MM.1S (cell line): ENCODE measurements around the gene PCA3.

Experiments used
- DNase-seq: peaks from one replicate; pipeline ENCODE4 v3.0.0-alpha.2; 2015
- H2AFZ ChIP-seq: fragments of 300-600 bp; sonication (generic); 2 replicates; pipeline ENCODE4 v1.6.0; 2016; ENCODE audit warnings: antibody characterized with exemption, low read length
- H3F3A ChIP-seq: fragments of 300-600 bp; sonication (generic); 2 replicates; pipeline ENCODE4 v1.6.1; 2016; ENCODE audit warnings: mild to moderate bottlenecking, antibody characterized with exemption, low read length, moderate library complexity, mixed read lengths; ENCODE audit not compliant: insufficient read depth
- H3K27ac ChIP-seq: fragments of 300-600 bp; sonication (generic); 2 replicates; pipeline ENCODE4 v1.5.1; 2016; ENCODE audit warnings: mild to moderate bottlenecking, low read length
- H3K27me3 ChIP-seq: fragments of 300-600 bp; sonication (generic); replicated peaks from 2 replicates; pipeline ENCODE4 v1.6.0; 2016; ENCODE audit warnings: low read length; ENCODE audit not compliant: insufficient read depth
- H3K36me3 ChIP-seq: fragments of 300-600 bp; sonication (generic); replicated peaks from 2 replicates; pipeline ENCODE4 v1.6.1; 2016; ENCODE audit warnings: mild to moderate bottlenecking, low read length, mixed read lengths; ENCODE audit not compliant: insufficient read depth
- H3K4me1 ChIP-seq: fragments of 300-600 bp; sonication (generic); 2 replicates; pipeline ENCODE4 v1.6.1; 2016; ENCODE audit warnings: low read length, mixed read lengths
- H3K4me2 ChIP-seq: fragments of 300-600 bp; sonication (generic); 2 replicates; pipeline ENCODE4 v1.6.0; 2016; ENCODE audit warnings: low read depth, low read length
- H3K4me3 ChIP-seq: fragments of 300-600 bp; sonication (generic); 2 replicates; pipeline ENCODE4 v1.5.1; 2016; ENCODE audit warnings: low read length, mixed read lengths
- H3K79me2 ChIP-seq: fragments of 300-600 bp; sonication (generic); 2 replicates; pipeline ENCODE4 v1.6.1; 2016; ENCODE audit warnings: mixed run types, low read length, mixed read lengths
- H3K9ac ChIP-seq: fragments of 300-600 bp; sonication (generic); 2 replicates; pipeline ENCODE4 v1.6.1; 2016; ENCODE audit warnings: low read length, mixed read lengths
- H3K9me2 ChIP-seq: fragments of 300-600 bp; sonication (generic); replicated peaks from 2 replicates; pipeline ENCODE4 v1.6.1; 2016; ENCODE audit warnings: mild to moderate bottlenecking, low read length, mixed read lengths; ENCODE audit not compliant: insufficient read depth
- H3K9me3 ChIP-seq: fragments of 300-600 bp; sonication (generic); replicated peaks from 2 replicates; pipeline ENCODE4 v1.6.1; 2016; ENCODE audit warnings: mild to moderate bottlenecking, low read length, mixed read lengths; ENCODE audit not compliant: insufficient read depth
- H4K20me1 ChIP-seq: fragments of 300-600 bp; sonication (generic); 2 replicates; pipeline ENCODE4 v1.6.1; 2016; ENCODE audit warnings: mild to moderate bottlenecking, low read length, moderate library complexity, mixed read lengths; ENCODE audit not compliant: insufficient read depth
- EZH2 ChIP-seq: fragments of 300-600 bp; sonication (generic); optimal IDR thresholded peaks from 2 replicates; pipeline ENCODE3; 2017; ENCODE audit warnings: low read depth, mild to moderate bottlenecking, antibody characterized with exemption, low read length, mixed read lengths
- EZH2phosphoT487 ChIP-seq: fragments of 300-600 bp; sonication (generic); IDR thresholded peaks from 2 replicates; pipeline ENCODE4 v1.6.1; 2018; ENCODE audit warnings: antibody characterized with exemption, low read length
- TF ChIP-seq, protein P1 (sequence below): fragments of 300-600 bp; sonication (generic); IDR thresholded peaks from 2 replicates; pipeline ENCODE4 v1.5.1; 2016; ENCODE audit warnings: antibody characterized with exemption, low read length, mixed read lengths

Gene PCA3

DNA sequence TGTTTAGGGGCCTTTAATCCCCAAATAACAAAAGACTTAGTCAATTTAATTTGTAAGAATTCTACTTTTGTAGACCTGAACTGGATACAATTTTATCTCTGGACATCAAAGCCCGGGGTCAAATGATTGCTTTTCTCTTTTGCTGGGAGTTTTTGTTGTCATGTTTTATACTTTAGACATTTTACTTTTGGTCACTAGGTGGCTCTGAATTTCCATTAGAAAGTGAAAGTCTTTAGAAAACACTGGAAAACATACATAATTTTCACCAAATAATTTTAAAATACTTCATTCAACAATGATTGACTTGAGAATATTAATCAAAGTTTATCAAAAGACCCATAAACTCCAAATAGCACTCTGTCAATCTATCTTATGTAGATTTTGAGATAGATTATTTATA lies 2.8 kb upstream of the PCA3 start:
- H3K9me2 ChIP-seq: no peaks in the 10 kb centered on the region
- no peaks in the 10 kb centered on the region for H3F3A ChIP-seq
- H3K79me2 ChIP-seq: no peaks in the 10 kb centered on the region
- TF ChIP-seq EZH2phosphoT487: no peak
- TF ChIP-seq, protein P1, sequence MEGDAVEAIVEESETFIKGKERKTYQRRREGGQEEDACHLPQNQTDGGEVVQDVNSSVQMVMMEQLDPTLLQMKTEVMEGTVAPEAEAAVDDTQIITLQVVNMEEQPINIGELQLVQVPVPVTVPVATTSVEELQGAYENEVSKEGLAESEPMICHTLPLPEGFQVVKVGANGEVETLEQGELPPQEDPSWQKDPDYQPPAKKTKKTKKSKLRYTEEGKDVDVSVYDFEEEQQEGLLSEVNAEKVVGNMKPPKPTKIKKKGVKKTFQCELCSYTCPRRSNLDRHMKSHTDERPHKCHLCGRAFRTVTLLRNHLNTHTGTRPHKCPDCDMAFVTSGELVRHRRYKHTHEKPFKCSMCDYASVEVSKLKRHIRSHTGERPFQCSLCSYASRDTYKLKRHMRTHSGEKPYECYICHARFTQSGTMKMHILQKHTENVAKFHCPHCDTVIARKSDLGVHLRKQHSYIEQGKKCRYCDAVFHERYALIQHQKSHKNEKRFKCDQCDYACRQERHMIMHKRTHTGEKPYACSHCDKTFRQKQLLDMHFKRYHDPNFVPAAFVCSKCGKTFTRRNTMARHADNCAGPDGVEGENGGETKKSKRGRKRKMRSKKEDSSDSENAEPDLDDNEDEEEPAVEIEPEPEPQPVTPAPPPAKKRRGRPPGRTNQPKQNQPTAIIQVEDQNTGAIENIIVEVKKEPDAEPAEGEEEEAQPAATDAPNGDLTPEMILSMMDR: 0 out of 2 replicates have a peak, but pooled peaks have one; percentile 12
- H3K9ac ChIP-seq: no peak overlapping the region
- no peak overlapping the region for H3K27ac ChIP-seq
- no peaks in the 10 kb centered on the region for H3K27me3 ChIP-seq
- H4K20me1 ChIP-seq: no peaks in the 10 kb centered on the region
- DNase-seq: no peak
- no peaks in the 10 kb centered on the region for H3K36me3 ChIP-seq
- H3K4me1 ChIP-seq: no peaks in the 10 kb centered on the region
- no peaks in the 10 kb centered on the region for H3K9me3 ChIP-seq
- H3K4me2 ChIP-seq: no peak overlapping the region
- H2AFZ ChIP-seq: no peak overlapping the region
- no peak overlapping the region for H3K4me3 ChIP-seq

DNA sequence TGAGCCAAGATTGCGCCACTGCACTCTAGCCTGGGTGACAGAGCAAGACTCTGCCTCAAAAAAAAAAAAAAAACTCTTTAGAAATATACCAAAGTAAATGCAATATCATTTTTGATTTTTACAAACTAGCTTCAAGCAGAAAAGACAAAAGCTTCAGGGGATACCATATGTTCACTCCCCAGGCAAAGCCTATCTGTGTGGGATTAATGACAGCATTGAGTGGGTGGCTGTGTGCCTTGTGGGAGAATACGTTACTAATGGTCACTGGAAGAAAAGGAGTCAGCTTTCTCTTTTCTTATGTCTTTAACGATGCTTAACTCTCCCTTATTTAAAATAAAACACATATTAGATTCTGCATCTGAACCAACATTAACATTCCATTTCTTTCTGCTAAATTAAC lies 1.9 kb downstream of the PCA3 start:
- Histone ChIP-seq H2AFZ (no peak overlapping the region), H3K79me2 (no peaks in the 10 kb centered on the region), H3K9me2 (no peaks in the 10 kb centered on the region), H4K20me1 (no peaks in the 10 kb centered on the region), H3K27ac (no peak overlapping the region), H3K36me3 (no peaks in the 10 kb centered on the region), H3K9ac (no peak overlapping the region), H3K9me3 (no peaks in the 10 kb centered on the region), H3K4me1 (no peaks in the 10 kb centered on the region), H3K4me3 (no peak overlapping the region), H3K4me2 (no peak overlapping the region), H3F3A (no peaks in the 10 kb centered on the region), H3K27me3 (no peaks in the 10 kb centered on the region)
- DNase-seq: no peak
- TF ChIP-seq EZH2phosphoT487 (no peak), EZH2 (no peak)
- TF ChIP-seq, protein P1: no peak

DNA sequence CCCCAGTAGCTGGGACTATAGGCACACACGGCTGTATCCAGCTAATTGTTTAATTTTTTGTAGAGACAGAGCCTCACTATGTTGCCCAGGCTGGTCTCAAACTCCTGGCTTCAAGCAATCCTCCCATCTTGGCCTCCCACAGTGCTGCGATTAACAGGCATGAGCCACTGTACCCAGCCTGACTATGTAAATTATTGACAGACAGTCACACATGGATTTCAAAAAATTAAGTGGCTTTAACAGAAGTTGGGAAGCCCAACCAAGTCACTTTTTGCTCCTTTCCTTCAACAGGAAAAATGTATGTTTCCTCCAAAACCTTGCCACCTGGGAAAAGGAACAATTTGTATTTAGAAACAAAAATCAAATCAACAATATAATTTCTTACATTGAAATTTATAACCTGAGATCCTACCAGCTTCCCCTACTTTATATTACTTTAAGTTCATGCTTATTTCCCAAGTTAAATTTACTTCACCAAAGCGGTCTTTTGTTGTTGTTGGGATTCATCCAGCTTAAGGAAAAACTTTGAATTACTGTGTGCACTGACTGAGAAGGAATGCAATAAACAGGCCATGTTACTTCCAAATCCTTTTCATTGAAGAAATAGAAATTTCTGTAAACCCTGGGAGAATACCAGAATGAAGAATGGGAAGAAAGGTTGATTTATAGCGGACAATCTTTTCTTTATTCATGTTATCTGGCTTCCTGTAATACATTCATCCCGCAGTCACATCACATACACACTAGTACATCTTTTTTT lies 8.6 kb downstream of the PCA3 start:
- no peaks in the 10 kb centered on the region for H3K9me2 ChIP-seq
- DNase-seq: no peak
- H3K36me3 ChIP-seq: no peaks in the 10 kb centered on the region
- H3F3A ChIP-seq: no peaks in the 10 kb centered on the region
- no peak overlapping the region for H3K27ac ChIP-seq
- H3K4me1 ChIP-seq: no peaks in the 10 kb centered on the region
- no peaks in the 10 kb centered on the region for H4K20me1 ChIP-seq
- H3K4me2 ChIP-seq: no peak overlapping the region
- no peak overlapping the region for H3K9ac ChIP-seq
- H3K79me2 ChIP-seq: no peaks in the 10 kb centered on the region
- H3K27me3 ChIP-seq: no peaks in the 10 kb centered on the region
- H3K4me3 ChIP-seq: no peak overlapping the region
- no peak overlapping the region for H2AFZ ChIP-seq
- TF ChIP-seq EZH2phosphoT487 (no peak), EZH2 (no peak)
- TF ChIP-seq, protein P1: no peak
- no peaks in the 10 kb centered on the region for H3K9me3 ChIP-seq
